Skeletal muscle cell (primary cell): ENCODE results near the gene DCLK1.

Source experiments
- DNase-seq: peaks from one replicate; pipeline ENCODE4 v3.0.0-alpha.2; 2010; ENCODE audit warnings: low read depth
- H3K4me3 ChIP-seq: 2 replicates; pipeline ENCODE4 v1.5.1; 2011; ENCODE audit warnings: low read depth, mild to moderate bottlenecking, control low read depth, low read length, moderate library complexity

The DCLK1 gene

GRCh38 chr13:35826626-35827254, 304.4 kb downstream of the DCLK1 start:
- no peak overlapping the region for H3K4me3 ChIP-seq
- DNase-seq: no peak

- H3K4me3 ChIP-seq: no peak overlapping the region
- no peak for DNase-seq
Observed at GRCh38 chr13:35824825-35825224, 306.4 kb downstream of the DCLK1 start.

GRCh38 chr13:35824395-35824794, 306.8 kb downstream of the DCLK1 start:
- H3K4me3 ChIP-seq: no peak overlapping the region
- DNase-seq: no peak

GRCh38 chr13:35822666-35823065, 308.5 kb downstream of the DCLK1 start:
- no peak overlapping the region for H3K4me3 ChIP-seq
- no peak for DNase-seq

- H3K4me3 ChIP-seq: no peak overlapping the region
- DNase-seq: no peak
Observed at GRCh38 chr13:35818633-35819067, 312.5 kb downstream of the DCLK1 start.

GRCh38 chr13:35817642-35818607, 313.3 kb downstream of the DCLK1 start:
- H3K4me3 ChIP-seq: no peak overlapping the region
- no peak for DNase-seq

GRCh38 chr13:35814605-35815011, 316.6 kb downstream of the DCLK1 start:
- H3K4me3 ChIP-seq: no peak overlapping the region
- no peak for DNase-seq

GRCh38 chr13:35812736-35813135, 318.4 kb downstream of the DCLK1 start:
- no peak for DNase-seq

GRCh38 chr13:35810321-35810720, 320.9 kb downstream of the DCLK1 start:
- H3K4me3 ChIP-seq: no peak overlapping the region
- no peak for DNase-seq

More at GRCh38 chr13:35812736-35813135, 318.4 kb downstream of the DCLK1 start:
- H3K4me3 ChIP-seq: no peak overlapping the region

- DNase-seq: no peak
- no peak overlapping the region for H3K4me3 ChIP-seq
Observed at GRCh38 chr13:35808846-35809245, 322.3 kb downstream of the DCLK1 start.

- no peak for DNase-seq
Observed at GRCh38 chr13:35804901-35805300, 326.3 kb downstream of the DCLK1 start.

GRCh38 chr13:35797991-35798390, 333.2 kb downstream of the DCLK1 start:
- no peak overlapping the region for H3K4me3 ChIP-seq
- peak; percentile 89 for DNase-seq

More at GRCh38 chr13:35804901-35805300, 326.3 kb downstream of the DCLK1 start:
- no peak overlapping the region for H3K4me3 ChIP-seq

GRCh38 chr13:35797244-35797643, 333.9 kb downstream of the DCLK1 start:
- DNase-seq: no peak
- no peak overlapping the region for H3K4me3 ChIP-seq

- DNase-seq: no peak
- H3K4me3 ChIP-seq: no peak overlapping the region
Observed at GRCh38 chr13:35796623-35797022, 334.6 kb downstream of the DCLK1 start.

- peak; percentile 41 for DNase-seq
- H3K4me3 ChIP-seq: no peak overlapping the region
Observed at GRCh38 chr13:35794734-35795389, 336.3 kb downstream of the DCLK1 start.

- H3K4me3 ChIP-seq: no peak overlapping the region
Observed at GRCh38 chr13:35793823-35794222, 337.4 kb downstream of the DCLK1 start.

GRCh38 chr13:35792911-35793310, 338.3 kb downstream of the DCLK1 start:
- no peak for DNase-seq

More at GRCh38 chr13:35793823-35794222, 337.4 kb downstream of the DCLK1 start:
- no peak for DNase-seq

GRCh38 chr13:35792021-35792420, 339.2 kb downstream of the DCLK1 start:
- H3K4me3 ChIP-seq: no peak overlapping the region
- no peak for DNase-seq

More at GRCh38 chr13:35792911-35793310, 338.3 kb downstream of the DCLK1 start:
- H3K4me3 ChIP-seq: no peak overlapping the region

GRCh38 chr13:35791184-35791851, 339.9 kb downstream of the DCLK1 start:
- DNase-seq: no peak

More at GRCh38 chr13:35791184-35791851, 339.9 kb downstream of the DCLK1 start:
- no peak overlapping the region for H3K4me3 ChIP-seq
